HG03432 (cell line): ENCODE data around the gene DAAM1.

Experiments
- ATAC-seq: cut with Tn5 transposase; IDR thresholded peaks from one replicate; pipeline ENCODE4 v1.9.1; 2021; ENCODE audit warnings: mild to moderate bottlenecking, moderate library complexity; ENCODE audit not compliant: unreplicated experiment

Gene DAAM1

GRCh38 chr14:59187118-59187517, 1.3 kb upstream of the DAAM1 start:
- no peak for ATAC-seq

DNA sequence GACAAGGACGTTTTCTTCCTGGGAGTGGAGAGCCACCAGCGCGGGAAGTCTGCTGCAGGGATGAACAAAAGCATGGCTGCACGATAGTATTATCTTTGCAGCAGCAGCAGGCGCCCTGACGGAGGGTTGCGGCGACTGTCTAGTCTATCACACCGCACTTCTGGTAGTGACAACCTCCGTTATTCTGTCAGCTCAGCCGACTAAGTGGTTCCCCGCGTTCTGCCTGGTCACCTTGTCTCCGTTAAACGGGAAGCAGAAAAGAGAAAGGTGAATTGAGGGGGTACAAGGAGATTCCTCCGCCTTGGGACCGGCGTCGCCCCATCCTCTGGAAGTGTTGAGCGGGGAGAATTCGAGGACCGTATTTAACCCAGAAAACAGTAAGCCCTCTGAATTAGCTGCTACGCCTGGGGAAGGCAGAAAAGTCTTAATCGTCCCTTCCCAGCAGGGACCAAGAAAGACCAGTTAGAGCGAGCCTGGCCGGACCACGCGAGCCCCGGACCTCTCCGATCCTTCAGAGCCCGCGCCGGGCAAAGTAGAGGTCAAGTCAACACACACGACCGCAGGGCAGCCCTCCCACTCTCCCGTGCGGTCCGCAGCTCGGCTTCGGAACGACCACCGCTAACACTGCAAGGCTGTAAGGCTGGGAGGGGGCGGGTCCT, 536 bp upstream of the DAAM1 start:
- ATAC-seq = peak; percentile 22

- ATAC-seq = peak; percentile 22
Observed at GRCh38 chr14:59189091-59189785, 771 bp downstream of the DAAM1 start.

DNA sequence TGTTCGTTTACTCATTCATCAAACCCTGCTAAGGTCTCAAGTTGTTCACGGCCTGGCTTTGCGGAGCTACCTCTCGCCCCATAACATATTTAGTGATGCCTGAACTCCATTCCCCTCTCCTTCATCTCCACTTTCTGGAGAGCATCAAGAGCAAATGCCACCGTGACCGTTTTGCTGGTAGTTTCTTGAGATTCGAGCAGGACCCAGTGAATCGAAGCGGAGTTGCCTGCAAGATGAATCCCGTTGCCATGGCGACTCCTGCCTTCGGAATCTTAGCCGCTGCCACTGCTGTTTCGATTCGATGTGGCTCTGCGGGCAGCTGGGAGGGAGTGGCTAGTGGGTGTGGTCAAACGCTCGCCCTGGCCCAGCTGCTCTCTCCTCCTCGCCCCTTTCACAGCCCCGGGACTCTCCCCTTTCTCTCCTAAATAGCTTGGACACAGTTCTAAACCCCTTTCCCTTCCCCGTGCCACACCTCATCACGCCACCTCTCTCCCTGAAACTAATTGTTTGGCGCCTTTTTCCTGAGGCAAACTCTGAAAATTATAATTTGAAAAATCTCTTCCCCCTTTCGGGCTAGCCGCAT, 1.4 kb downstream of the DAAM1 start:
- peak; percentile 57 for ATAC-seq

GRCh38 chr14:59190372-59190771, 1.9 kb downstream of the DAAM1 start:
- ATAC-seq = peak; percentile 6

DNA sequence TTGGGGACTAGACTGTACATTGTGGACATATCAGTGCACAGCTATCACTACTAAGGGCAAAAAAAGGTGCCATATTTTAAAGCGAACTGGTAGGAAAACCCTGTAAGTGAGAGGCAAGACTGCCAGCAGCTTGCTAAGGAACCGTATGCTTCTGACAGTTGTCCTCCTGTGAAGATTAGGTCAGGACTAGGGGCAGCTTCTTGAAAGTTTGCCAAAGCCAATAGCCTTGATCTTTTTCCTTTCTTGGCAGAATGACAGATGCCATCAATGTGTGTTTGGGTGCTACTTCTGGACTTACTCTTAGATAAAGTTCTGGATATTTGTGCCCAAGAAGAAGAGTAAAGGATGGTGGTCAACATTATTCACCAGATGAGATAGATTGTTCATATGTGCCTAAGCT, 7.4 kb downstream of the DAAM1 start:
- ATAC-seq = no peak

GRCh38 chr14:59197695-59198262, 9.3 kb downstream of the DAAM1 start:
- no peak for ATAC-seq

GRCh38 chr14:59199205-59199604, 10.7 kb downstream of the DAAM1 start:
- ATAC-seq = no peak

- no peak for ATAC-seq
Observed at GRCh38 chr14:59199614-59200013, 11.1 kb downstream of the DAAM1 start.

DNA sequence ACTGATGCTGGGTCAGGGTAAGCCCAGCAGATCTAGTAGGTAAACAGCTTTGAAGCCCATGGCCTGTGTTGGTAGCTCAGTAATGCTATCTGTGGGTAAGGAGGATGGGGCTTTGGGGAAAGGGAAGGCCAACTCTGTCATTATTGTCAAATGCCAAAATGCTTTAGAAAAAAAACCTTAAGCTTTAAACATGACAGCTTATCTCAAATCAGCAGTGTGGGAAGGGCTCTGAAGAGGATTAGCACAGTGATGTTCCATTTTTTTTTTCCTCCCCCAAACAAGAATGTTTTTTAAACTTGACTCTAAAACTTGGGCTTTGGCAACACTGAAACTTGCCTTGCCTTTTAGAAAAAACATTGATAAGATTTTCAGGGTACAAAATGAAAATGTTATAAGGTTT, 11.7 kb downstream of the DAAM1 start:
- no peak for ATAC-seq

DNA sequence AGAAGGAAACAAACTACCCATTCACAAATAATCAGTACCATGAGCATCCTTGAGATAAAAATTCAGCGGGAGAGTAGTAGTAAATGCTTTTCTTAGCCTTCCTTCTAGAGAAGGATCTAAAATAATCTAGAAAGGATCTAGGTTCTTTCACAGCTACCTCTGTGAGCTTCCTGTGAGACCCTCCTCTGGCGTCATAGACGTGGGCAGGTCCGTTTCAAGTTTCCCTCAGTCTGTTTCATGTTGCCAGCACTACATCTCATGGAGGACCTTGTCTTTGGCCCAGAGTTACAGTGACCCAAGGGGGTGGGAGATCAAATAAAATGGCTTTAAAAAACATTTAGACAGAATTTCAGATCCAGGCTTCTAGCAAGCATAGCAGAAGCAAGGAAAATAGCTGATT, 13.6 kb downstream of the DAAM1 start:
- no peak for ATAC-seq

GRCh38 chr14:59204305-59204704, 15.8 kb downstream of the DAAM1 start:
- ATAC-seq = no peak

DNA sequence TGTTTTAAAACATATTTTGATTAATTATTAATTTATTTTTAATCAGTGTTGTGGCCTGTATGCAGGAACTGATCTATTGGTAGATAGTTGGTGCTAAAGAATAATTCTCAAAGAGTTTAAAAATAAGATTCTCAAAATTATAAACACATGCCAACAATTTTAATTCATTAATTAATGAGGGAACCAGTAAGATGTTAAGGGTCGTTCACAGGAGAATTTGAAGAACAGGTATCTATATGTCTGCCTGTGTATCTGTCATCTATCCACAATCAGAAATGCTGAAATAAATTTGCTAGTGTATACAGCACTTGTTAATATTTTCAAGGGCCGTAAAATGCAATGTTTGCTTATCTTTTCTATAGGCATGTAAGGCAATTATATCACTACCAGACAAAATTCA, 18.4 kb downstream of the DAAM1 start:
- ATAC-seq = no peak

GRCh38 chr14:59207506-59207933, 19.1 kb downstream of the DAAM1 start:
- peak; percentile 59 for ATAC-seq

GRCh38 chr14:59208224-59208814, 19.9 kb downstream of the DAAM1 start:
- peak; percentile 55 for ATAC-seq

DNA sequence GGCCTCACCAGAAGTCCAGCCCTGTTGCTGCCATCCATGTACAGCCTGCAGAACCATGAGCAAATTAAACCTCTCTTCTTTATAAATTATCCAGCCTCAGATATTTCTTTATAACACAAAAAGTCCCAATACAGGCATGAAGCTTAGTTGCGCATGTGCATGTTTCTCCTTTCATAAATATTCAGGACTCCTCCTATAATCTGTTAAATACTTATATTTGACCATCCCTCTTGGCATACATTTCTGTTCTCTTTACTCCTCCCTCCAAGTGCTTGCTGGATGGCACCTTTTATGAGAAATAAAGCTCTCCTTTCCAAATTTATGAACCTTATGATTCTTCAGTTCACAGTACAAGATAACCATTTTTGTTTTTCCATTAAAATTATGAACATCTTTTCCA, 20.5 kb downstream of the DAAM1 start:
- ATAC-seq = no peak

GRCh38 chr14:59210621-59211020, 22.2 kb downstream of the DAAM1 start:
- no peak for ATAC-seq

- ATAC-seq = no peak
Observed at GRCh38 chr14:59213368-59214315, 25.2 kb downstream of the DAAM1 start.

DNA sequence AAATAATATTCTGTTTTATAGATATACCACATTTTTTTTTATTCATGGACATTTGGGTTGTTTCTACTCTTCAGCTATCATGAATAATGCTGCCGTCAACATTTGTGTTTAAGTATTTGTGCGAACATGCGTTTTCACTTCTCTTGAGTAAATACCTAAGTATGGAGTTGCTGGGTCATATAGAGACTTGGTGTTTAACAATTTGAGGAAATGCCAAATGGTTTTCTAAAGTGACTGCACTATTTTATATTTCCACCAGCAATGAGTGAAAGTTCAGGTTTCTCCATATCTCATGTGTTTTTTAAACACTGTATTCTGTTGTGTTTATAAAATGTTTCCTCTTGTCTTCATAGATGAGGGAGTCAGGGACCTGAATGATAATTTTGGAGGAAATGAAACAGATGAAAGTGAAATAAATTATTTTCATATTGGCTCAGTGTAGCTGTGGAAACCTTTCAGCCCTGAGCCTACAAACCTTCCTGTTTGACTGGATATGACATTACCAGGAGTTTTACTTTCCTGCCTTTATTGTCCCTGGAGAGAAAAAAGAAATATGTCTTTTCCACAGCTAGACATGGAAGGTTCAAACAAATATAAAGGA, 26.3 kb downstream of the DAAM1 start:
- peak; percentile 74 for ATAC-seq

DNA sequence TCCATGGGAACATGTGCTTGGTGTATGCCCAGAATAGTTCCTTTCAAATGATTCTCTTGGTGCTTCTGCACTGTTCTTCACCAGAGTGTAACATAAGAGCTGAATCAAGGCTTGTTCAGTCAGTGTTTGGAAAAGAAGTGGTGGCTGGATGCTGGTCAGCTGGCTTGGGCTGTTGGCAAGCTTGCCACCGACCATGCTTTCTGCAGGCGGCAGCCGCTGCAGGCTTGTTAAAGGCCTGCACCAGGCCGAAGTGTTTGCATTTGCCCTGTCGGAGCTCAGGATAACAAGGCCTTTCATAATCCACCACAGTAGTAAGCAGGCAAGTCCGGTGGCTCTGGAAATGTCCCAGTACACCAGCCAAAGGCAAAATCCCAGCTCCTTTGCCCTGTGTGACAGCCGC, 26.9 kb downstream of the DAAM1 start:
- ATAC-seq = peak; percentile 30
